HepG2 (cell line): Measurements from ENCODE around the gene STAP2. TPM values are rescaled to one million over a fixed set of nuclear protein-coding genes. Genes with fewer than 3 reads are reported as not detected.

Experiments
- ATAC-seq: fragments of 200-7000 bp; cut with Tn5 transposase; 3 replicates; pipeline ENCODE4 v1.9.1; 2020; ENCODE audit warnings: mild to moderate bottlenecking, moderate library complexity
- BruUV-seq: library from RNA; stranded (reverse); fragments of 400-500 nt; replicated peaks from 2 replicates; lab custom pipeline; 2021; lab: Mats Ljungman, UMichigan
- CTCF ChIA-PET: fragments of 300-600 bp; formaldehyde crosslinking; extraction: SDS; loops from one replicate; lab custom pipeline; 2021; ENCODE audit warnings: low total read pairs, inconsistent platforms, low intra/inter-chr PET ratio; lab: Yijun Ruan, JAX
- POLR2A ChIA-PET: fragments of 350-600 bp; sonication (Branson Sonifier 250); formaldehyde crosslinking; loops from one replicate; lab custom pipeline; 2020; ENCODE audit warnings: antibody characterized with exemption, inconsistent platforms; lab: Yijun Ruan, JAX
- DNase-seq: peaks from one replicate; pipeline ENCODE4 v3.0.0-alpha.2; 2015; ENCODE audit warnings: low spot score
- FAIRE-seq: peaks from 3 replicates; lab custom pipeline; 2011; peaks lifted over from hg19 to GRCh38; lab: Jason Lieb, UNC
- H2AFZ ChIP-seq: one replicate; pipeline ENCODE4 v1.6.1; 2011; ENCODE audit warnings: low read length, inconsistent platforms
- H3K27ac ChIP-seq: fragments of 300-600 bp; 3 replicates; pipeline ENCODE4 v1.8.0; 2011; ENCODE audit warnings: mixed run types, mild to moderate bottlenecking, mixed read lengths, low read length, inconsistent platforms; ENCODE audit not compliant: insufficient read depth; ENCODE audit errors: extremely low read length
- H3K27me3 ChIP-seq, 2 experiments: fragments of 200-600 bp in 1 of 2; 2 replicates in 1 of 2; 3 replicates in 1 of 2; pipeline versions ENCODE4 v1.6.0 to v1.8.0; 2011; ENCODE audit warnings: low read length in 2 of 2, mild to moderate bottlenecking in 2 of 2, moderate library complexity in 2 of 2, inconsistent platforms in 1 of 2; ENCODE audit not compliant: insufficient read depth in 2 of 2, control insufficient read depth in 1 of 2
- H3K36me3 ChIP-seq, 2 experiments: fragments of 200-600 bp in 1 of 2; replicated peaks in 1 of 2; 2 replicates in 1 of 2; 3 replicates in 1 of 2; pipeline versions ENCODE4 v1.5.1 to v1.8.0; 2011; ENCODE audit warnings: low read length in 2 of 2, inconsistent platforms in 1 of 2; ENCODE audit not compliant: insufficient read depth in 2 of 2, control insufficient read depth in 1 of 2
- H3K4me1 ChIP-seq: 2 replicates; pipeline ENCODE4 v1.5.1; 2012; ENCODE audit warnings: low read length, inconsistent platforms; ENCODE audit not compliant: insufficient read depth
- H3K4me2 ChIP-seq: 2 replicates; pipeline ENCODE4 v1.6.0; 2011; ENCODE audit warnings: low read depth, low read length, inconsistent platforms
- H3K4me3 ChIP-seq, 3 experiments: fragments of 200-600 bp in 1 of 3; sonication (generic), shearing (Covaris generic) in 1 of 3; replicated peaks in 1 of 3; 2 replicates each; pipeline ENCODE4 v1.5.1; 2011 to 2016; ENCODE audit warnings: low read length in 3 of 3, inconsistent platforms in 2 of 3, low read depth in 2 of 3, mild to moderate bottlenecking in 2 of 3, control low read depth in 1 of 3, mixed read lengths in 1 of 3; ENCODE audit not compliant: insufficient read depth in 1 of 3
- H3K79me2 ChIP-seq: one replicate; pipeline ENCODE4 v1.6.1; 2011; ENCODE audit warnings: low read length, inconsistent platforms; ENCODE audit not compliant: insufficient read depth
- H3K9ac ChIP-seq: 2 replicates; pipeline ENCODE4 v1.6.0; 2011; ENCODE audit warnings: mild to moderate bottlenecking, low read depth, low read length, inconsistent platforms; ENCODE audit not compliant: insufficient read depth
- H3K9me3 ChIP-seq: 2 replicates; pipeline ENCODE4 v1.5.1; 2012; ENCODE audit warnings: mild to moderate bottlenecking, low read length
- H4K20me1 ChIP-seq: 2 replicates; pipeline ENCODE4 v1.6.0; 2011; ENCODE audit warnings: inconsistent platforms, mild to moderate bottlenecking, low read length, moderate library complexity; ENCODE audit not compliant: insufficient read depth
- ASH2L ChIP-seq: fragments of 300-600, 200-600 bp; sonication (generic); IDR thresholded peaks from 2 replicates; pipeline ENCODE4 v1.7.0; 2017; ENCODE audit warnings: low read depth, mild to moderate bottlenecking, moderate library complexity, mixed read lengths, low read length; ENCODE audit not compliant: insufficient read length
- HIC2 ChIP-seq: sonication (generic); formaldehyde crosslinking; IDR thresholded peaks from 2 replicates; pipeline ENCODE4 v1.9.0; 2022; ENCODE audit warnings: low read depth, missing genetic modification reagents
- KLF12 ChIP-seq: sonication (generic); formaldehyde crosslinking; IDR thresholded peaks from 2 replicates; pipeline ENCODE4 v1.4.0; 2020; ENCODE audit warnings: missing genetic modification reagents, borderline replicate concordance
- PITX1 ChIP-seq: sonication (generic); formaldehyde crosslinking; IDR thresholded peaks from 2 replicates; pipeline ENCODE4 v1.5.1; 2020; ENCODE audit warnings: mild to moderate bottlenecking, missing genetic modification reagents
- ZNF317 ChIP-seq: sonication (generic); formaldehyde crosslinking; IDR thresholded peaks from 2 replicates; pipeline ENCODE4 v1.5.0; 2020; ENCODE audit warnings: mild to moderate bottlenecking, missing genetic modification reagents
- ZNF567 ChIP-seq: sonication (generic); formaldehyde crosslinking; IDR thresholded peaks from 2 replicates; pipeline ENCODE4 v1.8.1; 2023; ENCODE audit warnings: mild to moderate bottlenecking, missing genetic modification reagents, borderline replicate concordance
- WGBS: methylation state at CpG from one replicate; pipeline ENCODE4 v1.1.6; 2017; ENCODE audit warnings: low lambda C conversion rate; 5-methylcytosine and 5-hydroxymethylcytosine counted together
- in situ Hi-C: cut with HindIII; loops from 2 replicates; pipeline ENCODE4 v1.10.0; 2017; ENCODE audit warnings: low pct_unique_long_range_greater_than_20kb; ENCODE audit not compliant: extremely low pct_ligation_motif_present
- intact Hi-C: fragments of 100-400 bp; cut with micrococcal nuclease; formaldehyde crosslinking; loops from one replicate; pipeline ENCODE4 v1.10.0; 2022; ENCODE audit not compliant: unreplicated experiment
- polyA plus RNA-seq, 8 experiments: library from polyadenylated mRNA; depleted of rRNA in 3 of 8; stranded (reverse) in 7 of 8; unstranded in 1 of 8; fragments of >200 nt; fragmentation: Illumina TruSeq in 4 of 8; extraction: Trizol in 4 of 8; gene quantifications; 2 replicates each; pipeline versions ENCODE4 v1.2.1 to v1.2.3, GENCODE V29; 2011 to 2016; ENCODE audit warnings: low read depth in 4 of 8, missing spikeins in 1 of 8, mixed read lengths in 1 of 8; ENCODE audit not compliant: insufficient read depth in 1 of 8
- total RNA-seq, 5 experiments: library from RNA; depleted of rRNA; stranded (reverse); fragments of >200 nt; fragmentation: Illumina TruSeq; extraction: Trizol; gene quantifications; 2 replicates each; pipeline ENCODE4 v1.2.3, GENCODE V29; 2016; ENCODE audit warnings: low read depth in 1 of 5

The STAP2 gene
- total and polyA plus RNA-seq, 2 of the 13 experiments (the other 11 are each of a cell fraction or from before 2014, with no cell fraction given) = 39.0 to 43.7 TPM

GRCh38 chr19:4378886-4379285, 40.3 kb upstream of the STAP2 start:
- FAIRE-seq (no peak), ATAC-seq (no peak), DNase-seq (no peak)
- CTCF ChIA-PET = no interaction called here
- intact Hi-C loops (no loop called here), in situ Hi-C loops (no loop called here)
- Histone ChIP-seq H4K20me1 (peaks cover 6% of the 10 kb centered on the region; the same call in 1 of the 2 replicates), H3K9me3 (no peaks in the 10 kb centered on the region), H3K79me2 (peaks cover 70% of the 10 kb centered on the region), H2AFZ (no peak overlapping the region), H3K36me3 (peaks cover 2 to 16% of the 10 kb centered on the region in 2 experiments), H3K27me3 (no peaks in the 10 kb centered on the region), H3K4me3 (no peak overlapping the region), H3K27ac (no peak overlapping the region), H3K4me2 (no peak overlapping the region), H3K4me1 (peaks cover 37% of the 10 kb centered on the region), H3K9ac (no peak overlapping the region)
- WGBS = 98% methylated on average over 11 of the region's 11 CpGs
- no peak for TF ChIP-seq ASH2L
- no peak for TF ChIP-seq ZNF567 (CRISPR knock-in tag)
- TF ChIP-seq KLF12 (CRISPR knock-in tag) = no peak
- TF ChIP-seq PITX1 (CRISPR knock-in tag) = no peak
- no peak for TF ChIP-seq ZNF317
- no peak for TF ChIP-seq HIC2
- no TSS peak for BruUV-seq
- POLR2A ChIA-PET = no interaction called here
